HS-27A (cell line): ENCODE measurements around the gene MGST2.
"Not testable (repeated sequence)": the region's sequence is repeated elsewhere in the genome, so short reads cannot be mapped to it uniquely, and the experiment has no call there.

ENCODE experiments used
- DNase-seq: peaks from one replicate; pipeline ENCODE4 v3.0.0-alpha.2; 2012; ENCODE audit warnings: low read depth, missing footprints

MGST2 gene

GRCh38 chr4:139669890-139670289 lies 4.3 kb downstream of the MGST2 start:
- DNase-seq, result no peak

GRCh38 chr4:139670775-139671174 lies 5.2 kb downstream of the MGST2 start:
- DNase-seq, result no peak

- no peak for DNase-seq
These were observed 6.6 kb downstream of the MGST2 start for GRCh38 chr4:139672215-139672614.

GRCh38 chr4:139672732-139673131 lies 7.1 kb downstream of the MGST2 start:
- DNase-seq, result no peak

GRCh38 chr4:139674875-139675550 lies 9.4 kb downstream of the MGST2 start:
- no peak for DNase-seq

- no peak for DNase-seq
These were observed 10.0 kb downstream of the MGST2 start for GRCh38 chr4:139675651-139676050.

GRCh38 chr4:139676365-139676764 lies 10.7 kb downstream of the MGST2 start:
- DNase-seq, result no peak

GRCh38 chr4:139676913-139677585 lies 11.4 kb downstream of the MGST2 start:
- DNase-seq, result no peak

- no peak for DNase-seq
These were observed 16.7 kb downstream of the MGST2 start for GRCh38 chr4:139682309-139682708.

GRCh38 chr4:139682741-139683151 lies 17.1 kb downstream of the MGST2 start:
- no peak for DNase-seq

GRCh38 chr4:139684351-139684750 lies 18.7 kb downstream of the MGST2 start:
- no peak for DNase-seq

GRCh38 chr4:139685180-139685579 lies 19.6 kb downstream of the MGST2 start:
- DNase-seq, result no peak

GRCh38 chr4:139686130-139686529 lies 20.5 kb downstream of the MGST2 start:
- no peak for DNase-seq

- DNase-seq, result no peak
These were observed 21.4 kb downstream of the MGST2 start for GRCh38 chr4:139686988-139687387.

- no peak for DNase-seq
These were observed 23.6 kb downstream of the MGST2 start for GRCh38 chr4:139689093-139689722.

- DNase-seq, result no peak
These were observed 24.8 kb downstream of the MGST2 start for GRCh38 chr4:139690419-139690818.

- no peak for DNase-seq
These were observed 26.8 kb downstream of the MGST2 start for GRCh38 chr4:139692309-139693012.

GRCh38 chr4:139694522-139695107 lies 29.0 kb downstream of the MGST2 start:
- no peak for DNase-seq

- no peak for DNase-seq
These were observed 30.9 kb downstream of the MGST2 start for GRCh38 chr4:139696491-139696890.

GRCh38 chr4:139698167-139698925 lies 32.7 kb downstream of the MGST2 start:
- not testable (repeated sequence) for DNase-seq

- no peak for DNase-seq
These were observed 34.9 kb downstream of the MGST2 start for GRCh38 chr4:139700568-139700967.
